GM21390 (cell line): ENCODE results near the gene SEC31B.

ENCODE experiments used
- ATAC-seq: cut with Tn5 transposase; IDR thresholded peaks from one replicate; pipeline ENCODE4 v1.9.1; 2021; ENCODE audit not compliant: unreplicated experiment

The SEC31B gene

DNA sequence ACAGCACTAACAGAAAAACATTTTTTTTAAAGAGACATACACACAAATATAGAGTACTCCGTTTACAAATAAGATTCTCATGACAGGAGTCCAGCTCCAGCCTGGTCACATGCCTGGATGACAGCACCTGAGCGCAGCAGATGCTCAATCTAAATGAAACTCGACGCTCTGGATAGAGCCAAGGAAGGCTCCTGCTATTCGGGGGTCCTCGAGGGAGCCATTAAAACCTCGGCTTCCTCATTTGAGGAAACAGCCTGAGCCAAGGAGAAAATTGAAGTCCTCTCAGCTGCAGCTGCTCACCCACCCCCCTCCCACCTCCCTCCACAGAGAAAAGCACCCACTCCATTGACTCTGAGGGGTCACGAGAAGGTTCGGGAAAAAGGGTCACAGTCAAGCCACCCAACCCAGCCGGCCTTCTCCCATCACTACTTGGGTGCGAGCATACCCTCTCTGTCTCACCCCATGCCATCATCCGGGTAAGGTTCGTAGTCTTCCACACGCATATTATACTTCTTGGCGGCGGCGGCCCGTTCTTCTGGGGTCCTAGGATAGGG lies 9.3 kb upstream of the SEC31B start:
- peak; percentile 2 for ATAC-seq

DNA sequence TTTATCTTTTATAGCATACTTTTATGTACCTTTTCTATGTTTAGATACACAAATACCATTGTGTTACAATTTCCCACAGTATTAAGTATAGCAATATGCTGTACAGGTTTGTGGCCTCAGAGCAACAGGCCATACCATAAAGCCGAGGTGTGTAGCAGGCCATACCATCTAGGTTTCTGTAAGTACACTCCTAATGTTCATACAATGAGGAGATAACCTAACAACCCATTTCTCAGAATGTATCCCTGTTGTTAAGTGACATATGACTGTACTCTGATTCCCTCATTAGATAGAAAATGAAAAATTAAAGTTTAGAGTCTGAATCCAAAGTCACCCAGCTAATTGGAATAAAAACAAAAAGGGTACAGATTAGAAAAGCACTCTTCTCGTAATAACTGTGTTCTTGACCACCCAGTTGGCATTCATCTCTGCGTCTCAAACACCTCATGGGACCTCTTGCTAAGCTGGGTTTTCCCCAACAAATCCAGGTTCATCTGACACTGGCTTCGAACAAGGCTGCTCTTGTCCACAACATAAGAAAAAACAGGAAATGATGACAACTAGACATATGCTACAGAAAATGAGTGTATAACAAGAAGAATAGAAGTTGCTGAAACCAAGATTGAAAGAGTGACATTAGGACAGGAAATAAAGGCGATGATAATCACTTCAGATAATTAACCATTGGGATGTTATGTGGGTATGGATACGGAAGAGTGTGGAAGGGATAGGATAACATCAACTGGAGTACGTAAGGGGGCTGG lies 8.6 kb upstream of the SEC31B start:
- ATAC-seq, result no peak

DNA sequence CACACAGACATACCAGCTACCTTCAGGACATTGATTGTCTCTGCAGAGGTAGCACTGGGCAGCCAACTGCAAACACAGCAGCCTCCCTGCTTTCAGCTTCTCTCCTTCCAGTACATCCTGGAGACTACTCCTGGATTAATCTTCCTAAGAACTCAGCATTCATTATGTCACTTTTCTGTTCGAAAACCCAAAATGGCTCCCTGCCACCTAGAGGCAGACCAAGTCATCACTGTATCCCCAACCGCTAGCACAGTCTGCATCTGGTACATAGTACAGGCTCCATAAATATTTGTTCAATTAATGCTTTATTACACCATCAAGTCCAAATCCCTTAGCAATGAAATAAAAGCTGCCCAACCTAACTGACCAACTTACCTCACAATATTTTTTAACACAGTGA lies 5.0 kb upstream of the SEC31B start:
- ATAC-seq, result no peak

DNA sequence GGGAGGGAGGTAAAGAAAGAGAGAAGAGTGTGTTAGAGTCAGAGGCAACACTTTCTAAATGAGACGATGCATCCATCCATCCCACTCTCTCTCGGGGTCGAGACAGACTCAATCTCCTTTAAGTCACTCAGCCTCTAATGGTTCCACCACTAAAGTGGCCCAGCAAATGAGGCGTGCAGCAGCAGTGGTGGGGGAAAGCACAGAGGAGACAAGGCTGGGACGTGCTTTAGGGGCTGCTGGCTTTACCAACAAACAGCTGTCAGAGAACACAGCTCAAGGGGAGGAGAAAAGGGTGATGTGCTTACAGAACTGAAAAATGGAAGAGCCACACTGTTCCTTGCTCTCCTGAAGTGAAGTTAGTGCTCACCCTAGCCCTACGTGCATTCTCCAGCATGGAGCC lies 4.5 kb upstream of the SEC31B start:
- no peak for ATAC-seq

DNA sequence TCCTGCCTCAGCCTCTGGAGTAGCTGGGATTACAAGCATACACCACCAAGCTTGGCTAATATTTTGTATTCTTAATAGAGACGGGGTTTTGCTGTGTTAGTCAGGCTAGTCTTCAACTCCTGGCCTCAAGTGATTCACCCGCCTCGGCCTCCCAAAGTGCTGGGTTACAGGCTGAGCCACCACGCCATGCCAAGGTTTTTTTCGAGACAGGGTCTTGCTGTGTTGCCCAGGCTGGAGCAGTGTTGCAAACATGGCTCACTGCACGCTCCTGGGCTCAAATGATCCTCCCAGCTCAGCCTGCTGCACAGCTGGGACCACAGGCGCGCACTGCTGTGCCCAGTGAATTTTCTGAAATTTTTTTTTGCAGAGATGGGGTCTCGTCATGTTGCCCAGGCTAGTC lies 3.3 kb upstream of the SEC31B start:
- no peak for ATAC-seq

DNA sequence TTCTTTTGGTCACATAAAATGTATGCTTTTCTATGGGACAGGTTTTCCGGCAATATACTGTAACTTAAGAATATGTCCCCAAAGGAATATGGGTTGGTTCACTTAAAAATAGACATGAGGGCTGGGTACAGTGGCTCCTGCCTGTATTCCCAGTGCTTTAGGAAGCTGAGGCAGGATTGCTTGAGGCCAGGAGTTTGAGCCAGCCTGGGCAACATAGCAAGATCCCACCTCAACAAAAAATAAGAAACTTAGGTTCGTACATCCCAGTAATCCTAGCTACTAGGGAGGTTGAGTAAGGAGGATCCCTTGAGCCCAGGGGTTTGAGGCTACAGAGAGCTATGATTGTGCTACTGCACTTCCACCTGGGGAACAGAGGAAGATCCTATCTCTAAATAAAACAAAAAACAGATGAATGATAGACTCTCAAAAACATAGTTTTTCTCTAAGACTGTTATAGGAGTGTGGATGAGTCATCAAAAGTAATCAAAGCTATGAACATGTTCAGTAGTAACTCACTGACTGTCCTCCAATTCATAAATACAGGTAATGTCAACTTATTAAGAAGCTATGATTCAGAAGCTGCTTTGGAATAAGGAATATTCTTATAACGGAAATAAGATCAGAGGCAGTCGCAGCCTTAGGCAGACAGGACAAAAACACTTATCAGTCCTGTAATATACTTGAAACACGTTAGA lies 2.6 kb upstream of the SEC31B start:
- ATAC-seq, result no peak

DNA sequence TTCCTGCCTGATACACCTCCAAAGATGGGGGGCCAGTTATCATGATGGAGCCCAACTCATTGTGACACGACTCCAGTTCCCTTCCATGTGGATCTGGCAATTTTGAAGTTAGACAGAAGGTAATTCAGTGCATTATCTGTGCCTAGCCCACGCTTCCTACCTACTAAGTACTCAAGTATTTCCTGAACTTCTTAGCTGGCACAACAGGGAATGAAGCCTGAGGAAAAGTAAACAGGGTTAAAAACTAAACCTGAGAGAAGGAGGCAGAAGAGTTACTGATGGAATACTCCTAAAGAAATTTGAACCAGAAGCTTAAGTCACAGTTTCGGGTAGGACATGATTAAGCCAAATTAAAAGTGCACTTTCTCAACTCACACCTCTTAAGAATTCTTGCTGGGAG lies 1.1 kb upstream of the SEC31B start:
- no peak for ATAC-seq

DNA sequence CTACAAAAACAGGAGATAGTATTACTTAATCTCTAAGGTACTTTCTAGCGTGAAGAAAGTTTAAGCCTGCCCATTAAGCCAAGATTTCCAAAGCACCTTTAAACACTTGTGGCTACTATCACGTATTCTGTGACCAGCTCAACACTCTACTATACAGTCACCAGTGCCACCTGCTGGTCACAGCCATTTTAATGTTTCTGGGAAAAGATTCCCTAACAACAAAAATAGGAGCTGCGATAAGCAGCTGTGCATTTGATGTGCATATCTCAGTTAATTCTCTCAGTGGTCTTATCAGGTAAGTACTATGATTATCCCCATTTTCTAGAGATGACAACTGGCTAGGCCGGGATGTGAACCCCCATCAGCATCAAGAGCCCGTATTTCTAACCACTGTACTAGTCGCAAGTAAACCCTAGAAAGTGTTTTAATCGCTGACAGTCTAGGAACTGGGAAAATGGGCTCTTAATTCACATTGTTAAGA lies 860 bp downstream of the SEC31B start:
- ATAC-seq, result no peak

DNA sequence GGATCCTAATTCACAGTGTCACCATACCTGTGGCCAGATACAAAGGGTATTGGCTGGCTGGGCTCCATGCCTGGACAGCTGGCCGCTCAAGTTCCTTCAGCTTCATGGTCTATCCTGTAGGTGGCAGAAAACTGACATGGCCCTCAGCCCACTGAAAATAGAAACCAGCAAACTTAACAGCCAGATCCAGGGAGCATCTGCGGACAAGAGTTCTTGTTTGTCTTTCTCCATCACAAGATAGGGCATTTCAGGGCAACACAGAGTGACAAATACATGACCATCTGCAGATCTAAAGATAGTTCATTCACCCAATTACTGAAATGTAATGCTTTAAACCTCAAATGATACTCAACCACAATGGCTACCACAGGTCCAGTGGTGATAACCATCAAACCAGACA lies 2.8 kb downstream of the SEC31B start:
- ATAC-seq, result no peak

DNA sequence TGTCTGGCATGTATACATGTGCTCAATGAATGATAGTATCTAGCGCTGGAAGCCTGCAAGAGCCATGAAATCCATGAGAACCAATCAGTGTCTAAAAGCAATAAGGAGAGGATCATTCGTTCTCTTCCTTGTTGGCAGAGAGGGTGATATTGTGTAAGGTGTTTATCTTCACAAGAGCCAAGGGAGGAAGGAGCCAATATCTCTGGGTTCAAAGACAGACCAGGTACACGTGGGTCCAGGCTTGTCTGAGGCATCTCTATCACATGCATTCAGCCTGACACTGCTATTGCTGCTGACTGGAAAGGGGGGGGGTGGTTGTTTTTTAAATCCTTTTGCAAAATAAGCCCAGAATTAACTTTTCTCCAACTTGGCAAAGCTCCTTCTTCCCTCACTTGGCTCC lies 4.0 kb downstream of the SEC31B start:
- no peak for ATAC-seq

DNA sequence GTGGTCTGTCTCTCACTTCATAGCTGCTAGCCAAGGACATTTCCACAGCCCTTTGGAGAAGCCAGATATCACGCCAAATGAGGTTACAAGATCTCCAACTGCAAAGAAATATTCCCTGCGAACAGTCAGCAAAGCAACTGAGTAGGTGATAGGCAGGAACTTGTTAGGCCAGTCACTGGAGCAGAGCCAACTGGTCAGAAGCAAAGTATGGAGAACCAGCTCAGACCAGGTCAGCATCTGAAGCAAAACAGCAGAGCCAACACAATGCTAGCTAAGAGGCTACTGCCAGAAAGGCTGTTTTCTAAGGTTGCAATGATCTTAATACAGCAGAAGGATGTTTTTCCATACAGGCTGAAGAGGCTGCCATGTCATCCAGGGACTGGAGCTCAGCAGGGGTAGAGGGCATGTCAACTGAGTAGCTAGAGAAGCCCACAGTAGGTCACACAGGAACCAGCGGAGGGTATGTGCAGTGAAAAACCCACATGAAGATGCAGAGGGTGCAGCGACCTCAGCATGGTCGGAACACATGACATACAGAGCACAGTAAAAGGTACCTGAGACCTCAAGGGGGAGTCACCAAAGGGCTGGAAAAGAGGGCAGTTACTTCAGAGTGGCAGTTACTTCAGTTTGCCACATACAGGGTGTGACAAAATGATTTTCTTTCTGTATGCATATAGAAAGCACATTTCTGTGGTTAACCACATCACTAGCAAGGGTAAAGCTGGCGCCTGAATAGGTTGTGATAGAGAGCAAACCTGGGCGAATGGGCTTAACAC lies 8.9 kb downstream of the SEC31B start:
- peak; percentile 60 for ATAC-seq

DNA sequence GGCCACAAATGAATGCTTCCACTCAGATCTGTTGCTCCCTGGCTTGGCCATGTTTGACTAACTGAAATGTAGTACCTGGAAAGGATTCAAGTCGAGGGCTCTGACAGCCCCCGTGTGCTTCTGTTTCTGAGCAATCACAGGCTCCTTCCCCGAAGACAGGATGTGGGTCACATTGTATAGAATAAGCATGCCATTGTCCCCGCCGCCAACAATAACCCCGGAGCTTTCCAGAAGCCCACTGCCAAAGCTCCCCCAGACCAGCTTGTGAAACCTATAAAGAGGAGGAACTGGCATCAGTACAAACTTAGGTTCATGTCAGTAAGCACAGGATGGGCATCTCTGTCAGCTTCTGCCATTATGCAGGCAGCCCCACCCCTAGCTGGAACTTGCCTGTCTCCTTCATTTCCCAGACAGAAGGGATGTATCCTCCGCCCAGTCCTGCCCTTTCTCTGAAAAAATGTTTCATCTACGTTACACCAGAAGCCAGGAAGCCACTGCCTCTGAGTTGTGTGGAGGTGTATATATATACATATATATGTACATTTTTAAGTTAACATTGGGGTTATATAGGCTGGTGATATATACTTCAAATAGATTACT lies 10.3 kb downstream of the SEC31B start:
- ATAC-seq, result no peak

DNA sequence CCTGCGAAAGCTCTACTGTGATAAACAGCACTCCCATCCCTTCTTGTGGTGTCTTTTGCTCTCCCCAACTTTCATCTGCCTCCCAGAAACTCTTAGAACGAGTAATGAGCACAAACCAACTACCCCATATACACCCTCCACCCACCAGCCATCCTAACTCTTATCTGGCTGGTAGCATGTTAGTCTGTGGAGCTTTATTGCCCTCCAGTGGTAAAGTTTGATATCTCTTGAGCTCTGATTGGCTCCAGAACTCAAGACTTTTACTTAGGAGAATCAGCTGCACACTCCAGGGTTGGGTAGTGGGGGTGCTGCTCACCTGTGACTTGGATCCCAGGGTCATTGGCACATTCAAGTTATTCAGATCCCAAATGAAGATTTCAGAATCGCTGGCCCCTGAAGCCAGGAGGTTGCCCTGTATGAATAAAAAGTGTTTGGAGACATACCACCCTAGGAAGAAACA lies 10.9 kb downstream of the SEC31B start:
- no peak for ATAC-seq

DNA sequence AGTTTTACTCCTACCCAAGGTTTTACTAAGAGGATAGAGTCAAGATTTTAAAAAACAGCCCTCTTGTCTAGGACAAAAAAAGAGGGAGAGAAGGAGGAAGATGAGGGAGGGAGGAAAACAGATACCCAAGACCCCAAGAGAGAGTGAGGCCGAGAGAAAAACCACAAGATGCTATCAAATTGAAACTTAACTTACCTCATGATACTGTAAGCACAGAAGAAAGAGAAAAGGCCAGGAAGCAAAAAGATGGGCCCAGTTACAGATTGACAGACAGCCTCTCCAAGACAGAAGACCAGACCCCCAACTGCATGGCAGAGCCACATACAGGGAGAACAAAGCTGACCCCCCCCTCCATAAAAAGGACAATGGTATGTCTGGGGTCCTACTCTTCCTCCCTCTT lies 11.4 kb downstream of the SEC31B start:
- ATAC-seq, result no peak

DNA sequence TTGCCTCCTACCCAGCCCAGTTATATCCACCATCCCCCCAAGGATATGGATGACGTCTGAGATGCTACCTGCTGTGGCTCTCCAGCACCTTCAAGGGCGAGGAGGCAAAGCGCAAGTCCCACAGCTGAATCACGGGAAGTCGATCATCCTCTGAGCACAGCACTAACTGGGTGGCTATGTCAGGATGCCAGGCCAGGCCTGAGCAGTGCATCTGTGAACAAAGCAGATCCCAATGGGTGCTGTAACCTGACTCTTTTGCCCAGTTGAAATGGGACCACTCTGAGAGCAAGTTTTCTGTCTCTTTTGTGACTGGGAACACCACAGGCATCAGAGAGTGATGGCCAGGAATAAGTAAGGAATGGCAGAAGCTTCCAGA lies 12.3 kb downstream of the SEC31B start:
- no peak for ATAC-seq

DNA sequence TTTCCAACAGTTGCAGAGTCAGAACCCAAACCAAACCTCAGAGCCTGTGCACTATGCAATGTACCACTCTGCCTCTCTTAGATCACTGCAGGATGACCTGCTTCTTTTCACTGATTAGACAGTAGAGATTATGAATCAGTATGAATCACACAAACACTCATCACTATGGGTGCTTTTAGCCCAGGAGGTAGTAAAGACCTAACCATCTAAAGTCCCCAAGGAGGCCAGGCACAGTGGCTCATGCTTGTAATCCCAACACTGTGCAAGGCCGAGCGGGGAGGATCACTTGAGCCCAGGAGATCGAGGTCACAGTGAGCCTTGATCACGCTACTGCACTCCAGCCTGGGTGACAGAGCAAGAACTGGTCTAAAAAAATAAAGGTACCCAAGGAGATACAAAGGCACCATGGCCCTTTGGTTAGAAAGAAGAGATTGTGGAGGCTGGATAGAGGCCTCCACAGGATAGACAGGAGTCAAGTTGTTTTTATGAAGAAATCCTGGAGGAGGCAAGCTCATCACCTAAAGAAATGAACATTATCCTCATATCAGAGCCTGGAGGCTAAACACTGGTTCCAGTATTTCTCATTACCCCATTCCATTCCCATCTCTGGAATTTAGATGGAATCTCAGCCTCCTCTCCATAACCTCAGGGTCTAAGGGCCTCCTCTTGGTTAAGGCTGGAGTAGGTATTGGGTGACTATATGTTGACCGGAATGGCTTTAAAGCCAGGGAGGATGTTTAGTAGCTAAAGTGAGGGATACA lies 12.9 kb downstream of the SEC31B start:
- no peak for ATAC-seq

DNA sequence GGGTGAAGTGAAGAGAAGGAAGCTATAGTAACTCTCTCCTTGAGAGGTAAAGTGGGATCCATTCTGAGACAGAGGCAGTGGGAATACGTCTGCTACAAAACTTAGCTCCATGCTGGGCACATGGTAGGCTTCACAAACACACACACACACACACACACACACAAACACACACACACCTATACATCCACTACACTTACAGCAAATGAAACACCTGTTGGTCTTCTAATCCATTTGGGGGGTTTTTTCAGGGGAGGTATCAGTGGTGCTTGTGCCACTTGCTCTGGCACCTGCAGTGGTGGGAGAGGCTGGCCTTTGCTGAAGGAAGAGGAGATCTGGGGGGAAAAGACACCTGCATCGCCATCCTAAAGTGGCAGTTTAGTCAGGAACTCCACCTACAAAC lies 14.5 kb downstream of the SEC31B start:
- no peak for ATAC-seq

DNA sequence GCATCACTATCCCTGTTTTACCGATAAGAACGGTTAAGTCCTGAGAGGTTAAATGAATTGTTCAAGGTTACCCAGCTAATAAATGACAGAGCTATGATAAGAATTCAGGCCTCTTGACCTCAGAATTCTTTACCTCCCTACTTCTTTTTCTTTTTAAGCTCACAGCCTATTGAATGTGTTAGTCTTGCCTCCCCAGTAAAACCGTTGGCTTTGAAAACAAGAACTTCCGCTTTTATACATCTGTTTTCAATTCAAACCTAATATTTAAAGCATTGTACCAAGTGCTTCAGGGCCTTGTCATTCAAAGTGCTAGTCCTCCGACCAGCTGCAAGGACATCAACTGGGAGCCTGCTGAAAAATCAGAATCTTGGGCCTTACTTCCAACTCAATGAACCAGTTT lies 15.6 kb downstream of the SEC31B start:
- no peak for ATAC-seq

DNA sequence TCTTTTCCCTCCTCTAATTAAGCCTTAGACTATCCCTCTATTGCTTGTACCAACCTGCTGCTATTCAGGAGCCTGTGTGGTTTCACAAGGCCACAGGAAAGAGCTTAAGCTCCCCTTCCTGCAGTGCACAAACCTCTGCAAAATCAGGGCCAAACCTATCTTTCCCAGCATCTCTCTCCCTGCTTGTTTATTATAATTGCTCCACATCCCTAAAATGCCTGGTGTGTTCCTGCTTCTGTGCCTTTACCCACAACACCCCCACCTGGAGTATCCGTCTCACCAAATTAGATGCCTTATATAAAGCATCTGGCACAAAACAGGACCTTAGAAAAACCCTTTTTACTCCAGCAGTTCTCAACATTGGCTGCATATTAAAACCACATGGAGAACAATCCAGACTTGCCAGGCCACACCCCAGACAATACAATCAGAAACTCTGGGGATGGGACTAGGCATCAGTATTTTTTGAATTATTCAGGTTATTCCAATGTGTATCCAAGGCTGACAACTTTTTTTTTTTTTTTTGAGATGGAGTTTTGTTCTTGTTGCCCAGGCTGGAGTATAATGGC lies 16.7 kb downstream of the SEC31B start:
- no peak for ATAC-seq

DNA sequence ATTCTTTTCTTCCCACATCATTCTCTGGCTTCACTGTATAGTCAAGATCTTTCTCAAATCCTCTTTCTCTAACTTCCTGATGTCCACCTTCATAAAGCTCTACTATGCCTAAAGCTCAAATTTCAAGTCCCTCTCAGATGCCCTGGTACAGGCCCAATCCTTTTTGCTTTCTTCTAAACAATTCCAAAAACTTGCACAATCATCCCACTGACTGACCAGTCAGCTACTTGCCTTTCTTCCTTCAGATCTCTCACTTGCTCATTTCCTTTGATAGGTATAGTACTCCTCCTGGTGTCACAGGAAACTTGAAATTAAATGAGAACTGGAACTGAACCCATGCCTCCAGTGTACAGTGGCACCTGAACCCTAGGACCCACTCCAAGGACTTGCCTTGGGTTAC lies 18.2 kb downstream of the SEC31B start:
- no peak for ATAC-seq
